22Rv1 (cell line): Measurements from ENCODE around the gene OPRL1.
"Not testable (repeated sequence)": the region's sequence is repeated elsewhere in the genome, so short reads cannot be mapped to it uniquely, and the experiment has no call there.

Experiments used
- H3K27ac ChIP-seq: fragments of 450-650 bp; 2 replicates; pipeline ENCODE4 v1.5.1; 2017
- ZFX ChIP-seq: fragments of 450-650 bp; IDR thresholded peaks from 2 replicates; pipeline ENCODE4 v1.6.1; 2017; ENCODE audit warnings: antibody characterized with exemption, borderline replicate concordance
- TF ChIP-seq, protein P1 (sequence below): fragments of 450-650 bp; IDR thresholded peaks from 2 replicates; pipeline ENCODE4 v1.5.1; 2017; ENCODE audit warnings: mild to moderate bottlenecking

Gene OPRL1

DNA sequence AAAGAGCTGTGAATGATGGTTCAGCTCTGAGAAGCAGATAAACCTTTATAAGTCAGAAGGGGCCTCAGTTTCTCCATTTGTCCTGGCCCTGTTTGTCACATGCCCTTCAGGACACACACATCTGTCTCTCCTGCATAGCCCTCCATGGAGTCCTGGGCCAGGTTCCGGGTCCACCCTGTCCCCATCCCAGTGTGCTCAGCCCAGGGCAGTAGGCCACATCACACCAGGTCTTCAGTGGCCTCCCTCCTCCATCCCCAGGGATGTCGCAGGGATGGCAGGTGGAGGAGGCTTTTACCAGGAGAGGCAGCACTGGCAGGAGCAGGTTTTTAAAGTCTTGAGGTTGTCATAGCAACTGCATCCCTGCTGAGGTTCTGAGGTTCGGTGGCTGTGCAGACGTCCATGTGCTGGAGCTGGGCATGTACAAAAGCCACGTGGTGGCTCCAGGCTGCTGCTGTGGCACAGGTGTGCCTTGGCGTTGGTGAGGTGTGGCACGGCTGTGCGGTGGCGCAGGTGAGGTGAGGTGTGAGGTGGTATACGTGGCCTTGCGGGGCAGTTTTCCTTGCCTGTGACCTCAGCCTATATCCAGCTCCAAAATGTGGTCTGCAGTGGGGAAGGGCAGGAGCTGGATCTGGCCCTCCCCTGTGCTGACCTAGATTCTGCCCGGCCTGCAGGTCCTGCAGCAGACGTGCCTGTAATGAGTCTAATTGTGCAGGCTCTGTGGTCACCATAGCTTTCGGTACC lies 35.5 kb downstream of the OPRL1 start:
- no peak overlapping the region for H3K27ac ChIP-seq
- no peak for TF ChIP-seq ZFX
- TF ChIP-seq, protein P1, sequence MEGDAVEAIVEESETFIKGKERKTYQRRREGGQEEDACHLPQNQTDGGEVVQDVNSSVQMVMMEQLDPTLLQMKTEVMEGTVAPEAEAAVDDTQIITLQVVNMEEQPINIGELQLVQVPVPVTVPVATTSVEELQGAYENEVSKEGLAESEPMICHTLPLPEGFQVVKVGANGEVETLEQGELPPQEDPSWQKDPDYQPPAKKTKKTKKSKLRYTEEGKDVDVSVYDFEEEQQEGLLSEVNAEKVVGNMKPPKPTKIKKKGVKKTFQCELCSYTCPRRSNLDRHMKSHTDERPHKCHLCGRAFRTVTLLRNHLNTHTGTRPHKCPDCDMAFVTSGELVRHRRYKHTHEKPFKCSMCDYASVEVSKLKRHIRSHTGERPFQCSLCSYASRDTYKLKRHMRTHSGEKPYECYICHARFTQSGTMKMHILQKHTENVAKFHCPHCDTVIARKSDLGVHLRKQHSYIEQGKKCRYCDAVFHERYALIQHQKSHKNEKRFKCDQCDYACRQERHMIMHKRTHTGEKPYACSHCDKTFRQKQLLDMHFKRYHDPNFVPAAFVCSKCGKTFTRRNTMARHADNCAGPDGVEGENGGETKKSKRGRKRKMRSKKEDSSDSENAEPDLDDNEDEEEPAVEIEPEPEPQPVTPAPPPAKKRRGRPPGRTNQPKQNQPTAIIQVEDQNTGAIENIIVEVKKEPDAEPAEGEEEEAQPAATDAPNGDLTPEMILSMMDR, result no peak

DNA sequence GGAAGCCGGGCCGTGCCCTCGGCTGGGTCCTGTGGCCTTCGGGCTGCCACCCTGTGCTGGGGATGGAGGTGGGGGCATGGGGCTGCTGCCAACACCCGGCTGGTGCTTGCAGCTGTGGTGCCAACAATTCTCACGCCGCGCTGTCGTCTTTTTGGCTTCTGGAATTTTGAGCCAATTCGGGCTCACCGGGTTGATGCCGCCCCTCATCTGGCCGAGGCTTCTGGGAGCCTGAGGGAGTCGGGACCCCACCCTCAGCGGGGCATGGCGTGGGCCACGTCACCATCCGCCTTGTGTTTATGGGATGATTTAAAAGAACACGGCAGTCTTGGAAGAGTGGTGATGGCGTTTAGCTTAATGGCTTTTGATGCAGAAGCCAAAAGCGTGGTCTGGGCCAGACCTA lies 36.1 kb downstream of the OPRL1 start:
- no peak overlapping the region for H3K27ac ChIP-seq
- TF ChIP-seq, protein P1, result no peak
- TF ChIP-seq ZFX, result no peak

DNA sequence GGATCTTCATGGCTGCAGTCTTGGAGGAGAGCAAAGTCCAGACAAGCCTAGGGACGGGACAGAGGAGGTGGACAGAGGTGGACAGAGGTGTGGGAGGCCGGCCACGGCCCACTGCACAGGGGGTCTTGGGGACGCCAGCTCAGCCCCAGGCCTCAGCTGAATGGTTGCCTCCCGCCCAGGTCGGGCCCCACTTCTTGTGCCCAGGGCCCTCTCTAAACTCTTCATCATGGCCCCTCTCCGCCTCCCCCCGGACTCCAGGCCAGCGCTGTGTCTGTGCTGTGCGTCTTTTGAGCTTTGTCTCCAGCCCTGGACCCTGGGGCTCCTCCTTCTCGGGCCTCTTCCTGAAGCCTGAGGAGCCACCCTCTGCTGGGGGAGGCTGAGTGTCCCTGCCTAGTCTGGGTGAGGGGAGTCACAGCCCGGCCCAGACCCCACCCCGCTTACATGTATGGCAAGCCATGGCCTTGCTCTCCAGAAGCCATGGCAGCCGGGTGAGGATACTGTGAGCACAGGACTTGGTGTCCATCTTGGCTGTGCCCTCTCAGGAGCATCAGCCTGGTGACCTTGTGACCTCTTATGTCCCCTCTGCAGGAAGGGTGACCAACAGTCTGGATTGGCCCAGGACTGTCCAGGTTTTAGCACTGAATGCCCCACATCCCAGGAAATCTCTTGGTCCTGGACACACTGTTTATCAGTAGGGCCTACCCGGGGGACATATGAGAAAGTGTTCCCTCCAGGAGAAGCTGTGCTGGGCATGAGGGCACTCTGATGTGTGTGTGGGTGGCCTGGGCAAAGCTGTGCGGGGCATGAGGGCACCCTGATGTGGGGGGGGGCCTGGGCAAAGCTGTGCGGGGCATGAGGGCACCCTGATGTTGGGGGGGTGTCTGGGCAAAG lies 36.9 kb downstream of the OPRL1 start:
- TF ChIP-seq, protein P1, result no peak
- TF ChIP-seq ZFX, result no peak
- no peak overlapping the region for H3K27ac ChIP-seq

DNA sequence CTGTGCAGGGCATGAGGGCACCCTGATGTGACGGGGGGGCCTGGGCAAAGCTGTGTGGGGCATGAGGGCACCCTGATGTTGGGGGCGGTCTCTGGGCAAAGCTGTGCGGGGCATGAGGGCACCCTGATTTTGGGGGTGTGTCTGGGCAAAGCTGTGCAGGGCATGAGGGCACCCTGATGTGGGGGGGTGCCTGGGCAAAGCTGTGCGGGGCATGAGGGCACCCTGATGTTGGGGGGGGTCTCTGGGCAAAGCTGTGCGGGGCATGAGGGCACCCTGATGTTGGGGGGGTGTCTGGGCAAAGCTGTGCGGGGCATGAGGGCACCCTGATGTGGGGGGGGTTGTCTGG lies 37.5 kb downstream of the OPRL1 start:
- H3K27ac ChIP-seq, result not testable (repeated sequence)

DNA sequence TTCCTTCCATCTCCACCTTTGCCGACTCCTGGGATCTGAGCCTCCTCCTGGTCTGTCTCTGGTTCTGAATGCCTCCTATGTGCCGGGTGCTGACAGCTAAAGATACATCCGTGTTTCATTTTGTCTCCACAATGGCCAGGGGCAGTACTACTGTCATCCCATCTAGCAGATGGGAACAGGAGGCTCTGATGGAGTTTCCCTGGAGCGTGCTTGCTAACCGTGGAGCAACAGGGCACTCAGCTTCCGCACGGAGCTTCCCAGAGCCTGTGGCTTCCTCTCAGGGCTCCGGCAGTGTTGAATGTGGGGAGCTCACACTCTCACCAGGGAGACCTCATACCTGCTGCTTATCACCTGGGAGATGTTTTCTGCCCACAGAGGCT lies 39.4 kb downstream of the OPRL1 start:
- TF ChIP-seq, protein P1, result no peak
- no peak for TF ChIP-seq ZFX
- H3K27ac ChIP-seq, result no peak overlapping the region

DNA sequence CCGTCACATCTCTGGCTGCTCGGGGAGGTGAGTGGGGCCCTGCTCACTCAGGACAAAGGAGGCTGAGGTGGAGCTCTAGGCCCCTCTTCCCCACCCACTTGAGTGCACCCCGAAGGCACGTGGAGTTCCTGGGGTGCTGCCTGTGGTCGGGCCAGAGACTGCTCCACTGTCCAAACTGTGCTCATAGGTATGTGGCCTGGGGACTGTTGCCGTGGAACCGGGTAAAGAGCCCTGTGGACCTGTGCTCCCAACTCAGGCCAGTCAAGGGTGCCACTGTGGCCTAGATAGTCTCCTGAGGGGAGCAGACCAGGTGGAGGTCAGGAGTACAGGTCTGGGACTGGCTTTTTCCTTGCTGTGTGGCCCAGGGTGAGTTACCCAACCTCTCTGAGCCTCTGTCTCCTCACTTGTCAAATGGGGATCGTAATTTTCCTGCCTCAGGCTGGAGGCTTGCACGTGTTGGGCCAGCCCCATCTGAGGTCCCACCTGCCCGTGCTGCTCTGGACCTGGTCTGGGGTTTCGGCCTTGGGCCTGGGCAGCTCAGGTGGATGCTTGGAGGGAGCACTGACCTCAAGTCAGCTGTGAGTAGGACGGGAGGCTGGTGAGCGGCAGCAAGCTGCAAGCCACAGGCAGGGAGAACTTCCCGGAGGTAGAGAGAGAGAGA lies 39.9 kb downstream of the OPRL1 start:
- H3K27ac ChIP-seq, result no peak overlapping the region
- TF ChIP-seq, protein P1, result no peak
- TF ChIP-seq ZFX, result no peak

DNA sequence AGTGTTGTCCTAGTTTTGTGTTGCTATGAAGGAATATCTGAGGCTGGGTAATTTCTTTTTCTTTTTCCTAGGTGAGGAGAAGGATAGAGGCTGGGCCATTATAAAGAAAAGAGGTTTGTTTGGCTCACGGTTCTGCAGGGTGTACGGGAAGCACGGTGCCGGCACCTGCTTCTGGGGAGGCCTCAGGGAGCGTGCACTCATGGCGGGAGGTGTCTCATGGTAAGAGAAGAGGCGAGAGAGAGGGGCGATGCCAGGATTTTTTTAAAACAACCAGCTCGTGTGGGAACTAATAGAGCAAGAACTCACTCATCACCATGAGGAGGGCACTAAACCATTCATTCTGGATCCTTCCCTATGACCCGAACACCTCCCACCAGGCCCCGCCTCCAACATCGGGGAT lies 41.7 kb downstream of the OPRL1 start:
- TF ChIP-seq, protein P1, result no peak
- no peak for TF ChIP-seq ZFX
- no peak overlapping the region for H3K27ac ChIP-seq

DNA sequence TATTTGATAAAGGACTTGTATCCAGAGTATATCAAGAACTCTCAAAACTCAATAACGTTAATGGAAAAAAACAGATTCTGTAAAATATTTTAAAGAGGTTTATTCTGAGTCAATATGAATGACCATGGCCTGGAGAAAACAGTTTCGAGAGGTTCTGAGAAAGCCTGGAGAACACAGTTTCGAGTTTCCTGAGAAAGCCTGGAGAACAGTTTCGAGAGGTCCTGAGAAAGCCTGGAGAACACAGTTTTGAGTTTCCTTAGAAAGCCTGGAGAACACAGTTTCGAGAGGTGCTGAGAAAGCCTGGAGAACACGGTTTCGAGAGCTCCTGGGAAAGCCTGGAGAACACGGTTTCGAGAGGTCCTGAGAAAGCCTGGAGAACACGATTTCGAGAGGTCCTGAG lies 43.0 kb downstream of the OPRL1 start:
- not testable (repeated sequence) for H3K27ac ChIP-seq

DNA sequence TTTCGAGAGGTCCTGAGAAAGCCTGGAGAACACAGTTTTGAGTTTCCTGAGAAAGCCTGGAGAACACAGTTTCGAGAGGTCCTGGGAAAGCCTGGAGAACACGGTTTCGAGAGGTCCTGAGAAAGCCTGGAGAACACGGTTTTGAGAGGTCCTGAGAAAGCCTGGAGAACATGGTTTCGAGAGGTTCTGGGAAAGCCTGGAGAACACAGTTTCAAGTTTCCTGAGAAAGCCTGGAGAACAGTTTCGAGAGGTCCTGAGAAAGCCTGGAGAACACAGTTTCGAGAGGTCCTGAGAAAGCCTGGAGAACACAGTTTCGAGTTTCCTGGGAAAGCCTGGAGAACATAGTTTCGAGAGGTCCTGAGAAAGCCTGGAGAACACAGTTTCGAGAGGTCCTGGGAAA lies 43.6 kb downstream of the OPRL1 start:
- not testable (repeated sequence) for H3K27ac ChIP-seq
